GM21737 (cell line): ENCODE measurements around the gene CLEC1B.
"Not testable (repeated sequence)": the region's sequence is repeated elsewhere in the genome, so short reads cannot be mapped to it uniquely, and the experiment has no call there.

Experiments
- ATAC-seq: cut with Tn5 transposase; IDR thresholded peaks from one replicate; pipeline ENCODE4 v1.9.1; 2021; ENCODE audit warnings: mild to moderate bottlenecking, moderate library complexity; ENCODE audit not compliant: unreplicated experiment

CLEC1B gene

DNA sequence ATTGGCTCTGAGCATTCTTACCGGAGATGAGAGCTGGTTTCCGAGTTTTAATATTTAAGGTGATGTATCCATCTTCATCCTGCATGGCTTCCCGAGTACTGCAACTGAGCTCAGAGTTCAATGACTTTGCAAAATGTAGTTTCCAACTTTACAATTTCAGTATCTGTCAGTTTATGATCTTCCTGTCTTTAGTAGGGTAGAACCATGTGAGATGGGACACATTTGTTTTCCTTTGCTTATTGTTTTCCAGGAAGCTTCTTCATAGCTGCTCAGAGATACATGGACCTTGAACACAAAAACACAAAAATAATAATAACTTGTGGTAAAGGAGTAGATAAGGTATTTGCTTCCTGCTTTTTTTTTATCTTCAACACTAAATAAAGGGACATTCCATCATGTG lies at the start of gene CLEC1B:
TSS of gene CLEC1B (minus strand) at position 106 of the 400 bp plus-strand sequence. CDS start at position 85, 21 bp downstream.
- no peak for ATAC-seq

GRCh38 chr12:10048526-10048925 lies 49.6 kb upstream of the CLEC1B start:
- ATAC-seq, result no peak

- ATAC-seq, result no peak
These were observed 43.2 kb upstream of the CLEC1B start for GRCh38 chr12:10042167-10042566.

DNA sequence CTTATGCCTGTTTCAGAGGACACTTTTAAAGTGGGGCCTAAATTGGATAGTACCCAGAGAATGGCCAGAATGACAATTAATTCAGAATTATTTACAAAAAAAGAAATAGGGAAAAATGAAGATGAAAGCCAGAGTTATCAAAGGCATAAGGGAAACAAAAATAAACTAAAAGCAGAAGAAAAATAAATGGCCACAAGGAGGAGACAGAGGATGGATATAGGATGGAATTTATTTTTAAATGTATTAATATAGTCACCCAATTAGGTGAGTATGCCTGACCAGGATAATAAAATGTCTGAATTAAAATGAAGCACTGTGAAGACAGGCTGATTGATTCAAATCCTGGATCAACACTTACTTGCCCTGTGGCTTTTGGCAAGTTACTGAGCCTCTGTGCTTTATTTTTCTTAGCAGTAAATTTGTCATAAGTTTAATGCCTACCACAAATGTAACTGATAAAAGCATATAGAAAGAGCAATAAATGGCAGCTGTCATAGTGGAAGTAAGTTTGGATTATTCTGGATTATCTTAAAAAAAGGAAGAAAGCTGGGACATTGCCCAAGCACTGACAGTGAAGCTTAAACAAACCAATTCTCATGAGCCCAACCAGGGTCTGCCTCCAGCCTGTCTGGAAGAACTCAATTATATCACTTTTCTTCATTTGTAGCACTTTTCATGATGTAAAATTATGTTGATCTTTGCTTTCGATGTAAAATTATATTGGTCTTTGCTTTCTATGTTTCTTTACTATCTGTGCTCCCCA lies 35.0 kb upstream of the CLEC1B start:
- ATAC-seq, result no peak

DNA sequence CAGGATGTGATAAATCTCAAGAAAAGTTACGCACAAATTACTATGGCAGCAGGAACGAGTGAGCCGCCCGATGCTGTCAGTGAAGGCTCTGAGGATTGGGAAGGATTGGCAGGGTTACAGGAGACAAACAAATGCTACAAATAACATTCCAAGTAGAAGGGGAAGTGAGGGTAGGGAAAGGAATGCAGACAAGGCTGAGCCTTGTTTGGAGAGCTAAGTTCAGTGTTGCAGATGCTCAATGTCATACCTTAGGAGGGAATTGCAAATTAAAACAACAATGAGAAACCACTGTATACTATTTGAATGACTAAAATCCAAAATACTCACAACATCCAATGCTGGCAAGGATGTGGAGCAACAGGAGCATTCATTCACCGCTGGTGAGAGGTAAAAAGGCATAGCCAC lies 32.9 kb upstream of the CLEC1B start:
- ATAC-seq, result no peak

DNA sequence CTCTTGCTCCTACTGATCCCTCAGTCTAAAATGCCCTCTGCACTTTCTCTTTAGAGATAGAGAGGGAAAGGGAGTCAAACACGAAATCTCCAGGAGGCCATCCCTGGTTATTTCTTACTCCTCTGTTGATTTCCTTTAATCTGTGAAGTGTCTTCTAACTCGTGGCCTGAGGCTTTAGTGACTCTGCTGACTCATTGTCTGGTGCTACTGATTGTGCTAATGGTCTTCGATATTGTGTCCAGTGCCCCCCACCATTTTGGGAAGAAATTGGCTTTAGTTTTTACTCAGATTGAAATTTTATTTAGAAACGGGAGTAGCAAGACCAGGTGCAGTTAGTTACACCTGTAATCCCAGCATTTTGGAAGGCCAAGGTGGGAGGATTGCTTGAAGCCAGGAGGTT lies 32.4 kb upstream of the CLEC1B start:
- no peak for ATAC-seq

DNA sequence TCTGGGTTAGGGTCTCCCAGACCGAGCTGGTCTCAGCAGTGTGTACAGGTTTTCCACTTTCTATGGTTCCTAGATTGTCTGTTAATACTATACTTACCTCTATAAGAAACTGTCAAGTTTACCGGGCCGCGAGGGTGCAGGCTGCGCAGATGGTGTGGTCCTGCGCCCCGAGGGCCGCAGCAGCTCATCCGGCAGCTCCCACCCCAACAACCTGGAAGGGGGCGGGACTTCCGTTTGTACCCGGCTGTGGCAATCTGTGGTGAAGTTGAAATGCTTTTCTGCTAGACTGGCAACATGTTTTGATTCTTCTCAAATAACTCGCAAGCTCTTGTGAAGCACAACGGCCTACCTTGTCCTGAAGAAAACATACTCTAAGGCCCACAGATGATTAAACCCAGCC lies 31.5 kb upstream of the CLEC1B start, which contains the start of gene CLEC9A:
TSS of gene CLEC9A (plus strand) at position 237 of the 400 bp plus-strand sequence. CDS start 22,006 bp downstream, outside the sequence.
- ATAC-seq, result no peak

DNA sequence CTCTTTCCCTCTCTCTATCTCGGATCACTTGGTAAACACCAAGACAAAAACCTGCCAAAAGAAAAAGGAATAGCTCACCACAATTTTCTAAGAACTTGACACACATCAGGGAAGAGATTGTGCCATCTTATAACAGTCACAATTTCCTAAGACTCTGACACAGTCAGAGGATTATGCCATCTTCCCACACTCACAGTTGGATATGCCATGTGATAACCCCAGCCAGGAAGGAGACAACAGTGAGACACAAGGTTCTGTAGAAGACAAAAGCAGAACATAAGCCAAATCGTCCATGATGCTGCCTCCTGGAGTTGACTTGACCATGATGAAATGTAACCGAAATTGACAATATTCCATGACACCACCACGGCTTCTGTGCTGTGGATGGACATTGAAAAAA lies 28.8 kb upstream of the CLEC1B start:
- ATAC-seq, result no peak

DNA sequence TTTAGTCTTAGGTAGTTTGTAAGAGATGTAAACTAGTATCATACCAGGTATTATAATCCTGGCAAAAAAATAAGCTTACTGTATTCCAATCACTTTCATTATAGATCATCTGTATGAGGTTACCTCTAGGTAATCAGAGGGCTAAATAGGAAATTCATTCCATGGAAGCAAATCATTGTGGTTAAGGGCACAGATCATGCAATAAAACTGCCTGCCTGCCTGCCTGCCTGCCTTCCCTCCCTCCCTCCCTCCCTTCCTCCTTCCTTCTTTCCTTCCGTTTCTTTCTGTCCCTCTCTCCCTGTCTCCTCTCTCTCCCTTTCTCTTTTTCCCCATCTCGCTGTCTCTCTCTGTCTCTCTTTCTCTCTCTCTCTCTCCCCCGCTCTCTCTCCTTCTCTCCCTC lies 28.4 kb upstream of the CLEC1B start:
- no peak for ATAC-seq

GRCh38 chr12:10026666-10027065 lies 27.7 kb upstream of the CLEC1B start:
- ATAC-seq, result not testable (repeated sequence)

DNA sequence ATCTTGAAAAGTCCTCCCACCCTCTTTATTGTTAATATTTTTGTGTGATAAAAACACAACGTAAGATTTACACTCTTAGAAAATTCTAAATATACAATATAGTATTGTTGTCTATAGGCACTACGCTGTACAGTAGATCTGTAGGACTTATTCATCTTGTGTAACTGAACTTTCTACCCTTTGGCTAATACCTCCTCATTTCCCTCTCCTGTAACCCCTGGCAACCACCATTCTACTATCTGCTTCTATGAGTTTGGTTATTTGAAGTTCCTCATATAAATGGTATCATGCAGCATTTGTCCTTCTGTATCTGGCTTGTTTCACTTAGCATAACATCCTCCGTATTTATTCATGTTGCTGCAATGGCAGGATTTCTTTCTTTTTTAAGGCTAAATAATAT lies 26.3 kb upstream of the CLEC1B start:
- ATAC-seq, result no peak

GRCh38 chr12:10021342-10021741 lies 22.4 kb upstream of the CLEC1B start:
- no peak for ATAC-seq

- no peak for ATAC-seq
These were observed 19.5 kb upstream of the CLEC1B start for GRCh38 chr12:10018386-10018785.

GRCh38 chr12:10016881-10017280 lies 18.0 kb upstream of the CLEC1B start:
- no peak for ATAC-seq

- ATAC-seq, result no peak
These were observed 16.5 kb upstream of the CLEC1B start for GRCh38 chr12:10015450-10015849.

GRCh38 chr12:10012630-10013330 lies 13.9 kb upstream of the CLEC1B start:
- no peak for ATAC-seq

GRCh38 chr12:10001171-10001776 lies 2.4 kb upstream of the CLEC1B start:
- no peak for ATAC-seq

- no peak for ATAC-seq
These were observed 6.6 kb downstream of the CLEC1B start for GRCh38 chr12:9992296-9992695.

DNA sequence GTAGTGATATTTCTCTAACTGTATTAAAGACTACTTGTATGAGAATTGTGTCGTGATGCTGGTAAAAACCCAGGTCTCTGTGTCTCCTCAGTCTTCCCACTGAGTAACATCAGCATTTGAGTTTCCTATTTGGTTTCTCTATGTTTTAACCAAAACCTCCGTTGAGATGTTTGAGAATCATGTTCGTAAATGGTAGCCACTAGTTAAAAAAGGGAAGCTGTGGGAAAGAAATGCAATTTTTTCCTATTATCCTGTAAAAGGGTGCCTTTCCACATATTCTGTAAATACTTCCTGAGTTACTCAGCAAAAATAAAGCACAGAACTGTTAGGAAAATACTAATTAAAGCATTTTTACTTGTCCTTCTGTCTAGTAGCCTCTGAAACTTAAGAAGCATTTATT lies 7.0 kb downstream of the CLEC1B start:
- no peak for ATAC-seq

- ATAC-seq, result no peak
These were observed 18.8 kb downstream of the CLEC1B start for GRCh38 chr12:9980126-9980525.

DNA sequence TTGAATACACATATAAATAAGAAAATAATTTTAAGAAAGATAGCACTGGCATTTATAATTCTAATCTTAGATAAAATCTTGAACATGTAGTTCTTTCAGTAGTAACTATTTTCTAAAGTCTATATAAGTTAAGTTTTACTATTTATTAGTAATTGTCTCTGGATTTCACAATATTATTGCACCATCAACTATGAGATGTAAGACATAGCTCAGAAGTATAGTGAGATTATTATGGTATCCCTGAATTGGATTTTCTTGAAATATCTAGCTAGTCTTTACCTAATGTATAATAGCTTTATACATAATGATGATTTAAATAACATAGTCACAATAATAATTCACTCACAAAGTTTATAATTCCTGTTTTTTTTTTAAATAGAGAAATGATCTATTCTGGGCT lies 21.0 kb downstream of the CLEC1B start:
- ATAC-seq, result no peak

- not testable (repeated sequence) for ATAC-seq
These were observed 22.3 kb downstream of the CLEC1B start for GRCh38 chr12:9976626-9977025.
